Stimulated activated CD4-positive, alpha-beta T cell treated with anti-CD3 and anti-CD28 coated beads, Interleukin-2, amount 100 ng/mL, for 48 hours (primary cell): ENCODE results near the gene NACA2.

ENCODE experiments used
- DNase-seq, 2 donors: peaks; one replicate each; pipeline ENCODE4 v3.0.0-alpha.2; 2020

The NACA2 gene

DNA sequence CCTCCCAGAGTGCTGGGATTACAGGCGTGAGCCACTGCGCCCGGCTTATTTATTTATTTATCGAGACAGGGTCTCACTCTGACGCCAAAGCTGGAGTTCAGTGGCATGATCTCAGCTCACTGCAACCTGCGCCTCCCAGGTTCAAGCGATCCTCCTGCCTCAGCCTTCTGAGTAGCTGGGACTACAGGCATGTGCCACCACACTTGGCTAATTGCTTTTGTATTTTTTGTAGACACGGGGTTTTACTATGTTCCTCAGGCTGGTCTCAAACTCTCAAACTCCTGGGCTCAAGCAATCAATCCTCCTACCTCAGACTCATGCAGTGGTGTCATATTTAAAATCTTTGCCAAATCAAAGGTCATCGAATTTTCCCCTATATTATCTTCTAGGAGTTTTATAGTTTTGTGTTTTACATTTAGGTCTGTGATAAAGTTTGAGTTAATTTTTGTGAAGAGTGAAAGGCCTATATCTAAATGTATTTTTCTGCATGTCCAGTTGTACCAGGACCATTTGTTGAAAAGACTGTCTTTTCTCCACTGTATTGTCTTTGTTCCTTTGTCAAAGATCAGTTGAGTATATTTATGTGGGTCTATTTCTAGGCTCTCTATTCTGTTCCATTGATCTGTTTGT lies 47.1 kb downstream of the NACA2 start:
- DNase-seq, result no peak

DNA sequence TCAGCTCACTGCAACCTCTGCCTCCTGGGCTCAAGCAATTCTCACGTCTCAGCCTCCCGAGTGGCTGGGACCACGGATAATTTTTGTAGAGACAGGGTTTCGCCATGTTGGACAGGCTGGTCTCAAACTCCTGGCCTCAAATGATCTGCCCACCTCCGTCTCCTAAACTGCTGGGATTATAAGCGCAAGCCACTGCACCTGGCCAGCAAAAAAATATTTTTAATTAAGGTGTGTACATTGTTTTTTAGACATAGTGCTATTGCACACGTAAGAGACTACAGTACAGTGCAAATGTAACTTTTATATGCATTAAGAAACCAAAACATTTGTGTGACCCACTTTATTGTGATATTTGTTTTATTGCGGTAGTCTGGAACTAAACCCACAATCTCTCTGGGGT lies 49.0 kb downstream of the NACA2 start:
- no peak for DNase-seq

DNA sequence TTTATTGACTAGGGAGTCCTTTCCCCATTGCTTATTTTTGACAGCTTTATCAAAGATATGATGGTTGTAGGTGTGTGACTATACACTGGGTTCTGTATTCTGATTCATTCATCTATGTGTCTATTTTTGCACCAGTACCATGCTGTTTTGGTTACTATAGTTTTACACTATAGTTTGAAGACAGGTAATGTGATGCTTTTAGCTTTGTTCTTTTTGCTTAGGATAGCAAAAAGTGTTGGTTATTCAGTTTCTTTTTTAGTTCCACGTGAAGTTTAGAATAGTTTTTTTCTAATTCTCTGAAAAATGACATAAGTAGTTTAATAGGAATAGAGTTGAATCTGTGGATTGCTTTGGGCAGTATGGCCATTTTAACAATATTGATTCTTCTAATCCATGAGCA lies 50.1 kb downstream of the NACA2 start:
- no peak for DNase-seq
